Neuron (in vitro differentiated cells): Measurements from ENCODE around the gene PPP2R5B.

Experiments used
- H2AFZ ChIP-seq: one replicate; pipeline ENCODE4 v1.6.1; 2013; ENCODE audit warnings: low read depth, mild to moderate bottlenecking, inconsistent platforms, low read length, moderate library complexity
- H3K27me3 ChIP-seq: one replicate; pipeline ENCODE4 v1.6.1; 2013; ENCODE audit warnings: low read length; ENCODE audit not compliant: insufficient read depth
- H3K36me3 ChIP-seq: one replicate; pipeline ENCODE4 v1.6.1; 2013; ENCODE audit warnings: low read length; ENCODE audit not compliant: insufficient read depth
- H3K4me1 ChIP-seq: one replicate; pipeline ENCODE4 v1.6.1; 2013; ENCODE audit warnings: low read length; ENCODE audit not compliant: insufficient read depth
- H3K4me3 ChIP-seq: 2 replicates; pipeline ENCODE4 v1.5.1; 2013; ENCODE audit warnings: mild to moderate bottlenecking, low read length, moderate library complexity
- H3K9me3 ChIP-seq: one replicate; pipeline ENCODE4 v1.6.1; 2013; ENCODE audit warnings: low read length

The PPP2R5B gene

DNA sequence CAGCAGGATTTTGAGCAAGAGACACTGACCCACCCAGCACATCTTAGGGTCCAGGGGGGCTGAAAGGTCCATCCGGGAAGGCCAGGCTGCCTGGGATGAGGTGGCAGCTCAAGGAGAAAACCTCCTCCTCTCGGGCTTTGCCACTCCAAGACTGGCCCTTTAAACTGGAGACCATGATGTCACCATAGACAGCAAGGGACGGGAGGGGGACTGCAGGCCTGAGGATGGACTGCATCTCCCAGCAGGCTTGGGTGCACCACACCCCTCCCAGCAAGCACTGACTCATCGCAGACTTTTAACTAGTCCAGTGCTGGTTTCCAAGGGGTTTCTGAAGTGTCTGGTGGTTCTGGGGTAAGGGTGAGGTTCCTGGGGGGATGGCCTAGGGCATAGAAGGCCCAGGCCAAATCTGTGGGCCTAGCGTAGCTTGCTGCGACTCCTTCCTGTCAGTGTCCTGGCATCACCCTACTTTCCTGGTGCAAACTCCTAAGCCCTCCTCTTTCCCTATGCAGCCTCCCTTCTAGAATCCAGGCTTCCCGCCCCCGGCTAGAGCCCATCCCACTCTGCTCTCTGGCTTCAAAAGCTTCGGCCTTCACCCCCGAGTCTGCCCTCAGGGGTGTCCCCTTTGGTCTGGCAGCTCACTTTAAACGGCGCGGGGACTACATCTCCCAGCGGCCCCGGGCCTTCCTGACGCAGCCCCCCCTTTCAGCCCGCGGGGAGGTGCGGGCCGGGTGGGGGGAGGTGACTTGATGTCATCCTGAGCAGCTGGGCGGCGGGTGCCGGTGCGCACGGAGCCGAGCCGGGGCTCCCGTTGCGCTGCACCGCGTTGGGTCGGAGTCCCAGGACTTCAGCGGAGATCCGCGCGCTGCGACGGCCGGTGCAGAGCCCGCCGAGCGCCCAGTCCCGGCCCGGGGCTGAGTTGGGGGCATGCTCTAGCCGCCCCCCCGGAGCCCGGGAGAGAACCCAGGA lies at the start of gene PPP2R5B:
Gene PPP2R5B (plus strand): TSS at position 746 of the 966 bp plus-strand sequence. CDS start 1,046 bp downstream, outside the sequence.
- H3K9me3 ChIP-seq: no peaks in the 10 kb centered on the region
- H2AFZ ChIP-seq: peak within 1 kb of the TSS; percentile 44
- no peaks in the 10 kb centered on the region for H3K36me3 ChIP-seq
- peak within 1 kb of the TSS; percentile 62 for H3K4me3 ChIP-seq
- peaks cover 14% of the 10 kb centered on the region for H3K4me1 ChIP-seq
- no peaks in the 10 kb centered on the region for H3K27me3 ChIP-seq

DNA sequence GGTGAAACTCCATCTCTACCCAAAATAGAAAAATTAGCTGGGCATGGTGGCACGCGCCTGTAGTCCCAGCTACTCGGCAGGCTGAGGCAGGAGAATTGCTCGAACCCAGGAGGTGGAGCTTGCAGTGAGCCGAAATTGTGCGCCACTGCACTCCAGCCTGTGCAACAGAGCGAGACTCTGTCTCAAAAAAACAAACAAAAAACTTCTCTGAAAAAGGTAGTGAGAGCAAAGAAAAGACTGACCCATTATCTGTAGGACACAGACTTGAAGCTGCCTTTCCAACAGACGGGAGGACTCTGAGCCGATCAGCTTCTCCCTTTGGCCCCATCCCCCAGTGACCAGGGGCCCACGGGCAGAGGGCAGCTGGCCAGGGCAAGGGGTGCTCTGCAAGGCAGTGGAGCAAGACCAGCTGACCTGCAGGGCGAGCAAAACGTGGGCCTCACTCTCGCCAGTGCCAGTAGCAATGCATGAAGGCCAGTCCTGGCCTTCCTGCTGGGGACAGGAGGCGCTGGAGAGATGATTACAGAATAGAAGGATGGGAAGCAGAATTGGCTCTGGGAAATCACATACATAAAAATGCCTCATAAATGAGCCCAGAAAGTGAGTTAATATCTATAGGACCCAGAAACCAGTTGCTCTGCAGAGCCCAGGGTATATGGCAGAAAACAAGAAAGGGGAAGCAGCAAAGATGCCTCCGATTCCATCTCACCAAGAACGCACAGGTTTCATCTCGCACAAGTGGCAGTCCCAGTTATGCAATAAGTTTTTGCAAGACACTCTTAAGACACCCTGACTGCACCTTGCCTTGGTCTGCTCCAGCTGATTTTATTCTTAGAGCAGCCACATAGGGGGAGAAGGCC lies 48.9 kb upstream of the PPP2R5B start:
- Histone ChIP-seq H3K4me3 (no peak overlapping the region), H3K9me3 (no peaks in the 10 kb centered on the region), H3K4me1 (peaks cover 60% of the 10 kb centered on the region), H3K27me3 (no peaks in the 10 kb centered on the region), H2AFZ (no peak overlapping the region), H3K36me3 (peaks cover 12% of the 10 kb centered on the region)

DNA sequence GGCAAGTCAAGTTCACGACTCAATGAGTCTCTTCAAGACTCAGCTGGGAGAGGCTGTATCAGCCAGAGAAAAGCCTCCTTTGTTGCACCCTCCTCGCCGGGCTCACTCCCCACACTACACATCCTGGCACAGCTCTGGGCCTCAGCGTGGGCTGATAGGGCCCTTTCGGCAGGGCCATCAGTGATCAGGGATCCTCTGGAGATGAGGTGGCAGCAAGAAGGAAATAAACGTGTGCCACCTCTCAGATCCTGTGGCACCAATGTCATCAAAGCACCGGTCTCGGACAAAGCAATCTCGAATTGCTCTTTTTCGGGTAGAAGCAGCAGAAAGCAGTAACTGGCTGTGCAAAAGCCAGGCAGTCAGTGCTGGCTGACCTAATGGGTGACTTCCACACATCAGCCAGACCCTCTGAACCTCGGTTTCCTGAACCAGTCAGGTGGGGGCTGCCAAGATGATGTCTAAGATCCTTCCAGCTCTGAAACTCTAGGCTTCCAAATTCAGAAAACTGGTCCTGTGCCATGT lies 48.2 kb upstream of the PPP2R5B start:
- Histone ChIP-seq H3K36me3 (peaks cover 12% of the 10 kb centered on the region), H3K4me3 (no peak overlapping the region), H3K27me3 (no peaks in the 10 kb centered on the region), H3K4me1 (peaks cover 53% of the 10 kb centered on the region), H3K9me3 (no peaks in the 10 kb centered on the region), H2AFZ (no peak overlapping the region)

DNA sequence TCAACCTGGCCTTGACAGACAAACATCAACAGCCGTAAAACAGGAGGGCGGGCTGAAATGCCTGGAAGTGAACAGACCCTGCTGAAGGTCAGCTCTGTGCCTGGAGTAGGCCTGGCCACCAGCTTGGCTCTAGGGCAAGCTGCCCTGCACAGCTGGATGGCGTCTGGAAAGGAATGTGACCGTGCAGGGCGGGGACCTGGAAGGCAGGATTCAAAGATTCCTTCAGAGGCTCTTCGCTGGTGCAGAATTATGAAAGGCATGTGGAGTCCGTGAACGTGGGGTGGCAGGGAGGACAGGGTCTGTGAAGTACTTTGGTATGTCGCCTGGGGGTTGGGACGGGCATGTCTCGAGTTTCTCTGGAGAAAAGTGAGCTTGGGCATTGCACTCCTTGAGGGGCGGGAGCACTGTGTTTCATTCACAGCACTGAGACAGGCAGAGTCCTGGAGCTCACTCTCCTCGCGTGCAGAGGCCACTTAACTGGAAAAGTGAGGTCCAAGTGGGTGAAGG lies 47.6 kb upstream of the PPP2R5B start:
- H3K9me3 ChIP-seq: no peaks in the 10 kb centered on the region
- peak overlapping the region; percentile 77 for H3K4me3 ChIP-seq
- peaks cover 47% of the 10 kb centered on the region for H3K4me1 ChIP-seq
- H3K36me3 ChIP-seq: peaks cover 12% of the 10 kb centered on the region
- no peaks in the 10 kb centered on the region for H3K27me3 ChIP-seq
- no peak overlapping the region for H2AFZ ChIP-seq

DNA sequence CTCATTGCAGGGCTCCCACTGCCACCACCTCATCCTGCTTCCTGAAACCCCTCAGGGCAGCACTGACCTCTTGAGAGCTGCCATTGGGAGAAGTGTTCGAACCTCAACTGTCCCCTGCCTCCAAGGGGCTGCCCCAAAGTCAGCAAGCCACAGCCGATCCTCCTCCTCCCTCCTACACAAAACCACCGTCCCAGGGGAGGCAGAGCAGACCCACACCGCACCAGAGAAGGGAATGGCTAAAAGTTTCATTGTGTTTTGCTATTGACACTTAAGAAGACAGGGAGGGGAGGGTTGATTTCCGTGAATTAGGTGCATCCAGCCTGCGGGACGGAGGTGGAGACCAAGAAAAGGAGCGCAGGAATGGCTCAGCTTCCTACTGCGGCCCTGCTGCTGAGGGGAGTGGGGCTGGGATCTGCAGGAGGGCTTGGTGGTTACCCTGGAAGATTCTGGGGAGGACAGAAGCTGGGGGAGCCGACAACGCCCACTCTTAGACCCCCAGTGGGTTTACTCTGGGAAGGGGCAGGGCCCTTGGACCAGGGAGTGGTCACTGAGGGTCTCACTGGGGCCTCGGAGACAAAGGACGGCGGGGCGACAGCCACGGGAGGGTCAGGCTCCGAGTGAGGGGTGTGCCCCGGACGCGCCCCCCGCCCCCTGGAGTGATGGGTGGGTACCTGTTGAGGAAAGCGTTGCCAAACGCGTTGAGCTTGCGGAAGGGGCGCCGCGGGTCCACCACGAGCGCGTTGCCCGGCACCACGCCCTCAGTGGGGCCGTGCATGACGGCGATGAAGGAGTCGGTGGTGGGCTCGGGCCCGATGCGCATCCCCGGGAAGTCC lies 46.9 kb upstream of the PPP2R5B start:
- H3K36me3 ChIP-seq: peaks cover 10% of the 10 kb centered on the region
- H3K4me3 ChIP-seq: peak overlapping the region; percentile 77
- peaks cover 47% of the 10 kb centered on the region for H3K4me1 ChIP-seq
- no peaks in the 10 kb centered on the region for H3K9me3 ChIP-seq
- peak overlapping the region; percentile 47 for H2AFZ ChIP-seq
- peaks cover 3% of the 10 kb centered on the region for H3K27me3 ChIP-seq

DNA sequence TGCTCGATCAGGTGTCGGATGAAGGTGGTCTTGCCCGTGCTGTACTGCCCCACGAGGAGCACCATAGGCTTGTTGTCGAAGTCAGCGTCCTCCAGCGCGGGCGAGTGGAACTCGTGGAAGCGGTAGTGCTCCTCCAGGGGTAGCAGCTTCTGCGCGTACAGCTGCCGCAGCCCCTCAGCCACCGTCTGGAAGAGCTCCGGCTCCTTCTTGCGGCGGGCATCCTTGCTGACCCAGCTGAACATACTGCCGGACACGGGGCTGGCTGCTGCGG lies 46.3 kb upstream of the PPP2R5B start:
- H2AFZ ChIP-seq: peak overlapping the region; percentile 47
- H3K36me3 ChIP-seq: peaks cover 6% of the 10 kb centered on the region
- H3K9me3 ChIP-seq: no peaks in the 10 kb centered on the region
- peaks cover 3% of the 10 kb centered on the region for H3K27me3 ChIP-seq
- H3K4me3 ChIP-seq: peak overlapping the region; percentile 77
- peaks cover 47% of the 10 kb centered on the region for H3K4me1 ChIP-seq

DNA sequence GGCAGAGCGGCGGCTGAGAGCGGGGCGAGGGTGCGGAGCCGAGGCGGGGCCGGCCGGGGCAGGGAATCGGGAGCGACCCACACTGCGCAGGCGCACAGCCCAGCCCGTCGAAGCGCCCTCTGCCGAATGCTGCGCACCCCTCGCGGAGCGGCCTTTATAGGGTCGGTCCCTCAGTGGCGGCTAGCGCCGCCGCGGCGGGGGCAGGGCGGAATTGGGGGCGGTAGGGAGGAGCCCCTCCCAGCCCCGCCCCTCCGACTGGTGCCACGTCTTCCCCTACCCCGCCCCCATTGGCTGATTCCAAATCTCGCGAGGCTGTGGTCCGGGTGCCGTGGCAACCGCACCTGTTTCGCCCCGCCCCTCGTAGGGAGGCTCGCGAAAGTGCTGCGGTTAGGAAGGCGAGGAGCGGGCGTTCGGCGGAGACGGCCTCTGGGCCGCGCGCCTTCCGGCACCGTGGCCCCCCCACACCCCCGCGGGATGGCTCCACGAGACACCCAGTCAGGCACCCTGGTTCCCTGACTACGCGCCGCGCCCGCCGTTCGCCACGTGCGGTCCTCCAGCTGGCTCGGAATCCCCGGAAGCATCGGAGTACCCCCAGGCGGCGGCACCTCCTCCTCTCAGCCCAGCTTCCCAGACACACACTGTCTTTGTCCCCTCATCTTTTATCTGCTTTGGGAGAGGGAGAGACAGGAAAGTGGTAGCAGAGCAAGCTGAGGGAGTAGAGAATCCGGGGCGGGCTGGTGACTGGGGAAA lies 45.8 kb upstream of the PPP2R5B start, which contains the start of gene EHD1:
Gene EHD1 (minus strand): TSS at position 128 of the 750 bp plus-strand sequence. CDS start 157 bp downstream, outside the sequence.
- peaks cover 3% of the 10 kb centered on the region for H3K36me3 ChIP-seq
- H3K27me3 ChIP-seq: peaks cover 3% of the 10 kb centered on the region
- H2AFZ ChIP-seq: peak within 1 kb of the TSS; percentile 47
- H3K4me3 ChIP-seq: peak within 1 kb of the TSS; percentile 94
- peaks cover 47% of the 10 kb centered on the region for H3K4me1 ChIP-seq
- H3K9me3 ChIP-seq: no peaks in the 10 kb centered on the region

DNA sequence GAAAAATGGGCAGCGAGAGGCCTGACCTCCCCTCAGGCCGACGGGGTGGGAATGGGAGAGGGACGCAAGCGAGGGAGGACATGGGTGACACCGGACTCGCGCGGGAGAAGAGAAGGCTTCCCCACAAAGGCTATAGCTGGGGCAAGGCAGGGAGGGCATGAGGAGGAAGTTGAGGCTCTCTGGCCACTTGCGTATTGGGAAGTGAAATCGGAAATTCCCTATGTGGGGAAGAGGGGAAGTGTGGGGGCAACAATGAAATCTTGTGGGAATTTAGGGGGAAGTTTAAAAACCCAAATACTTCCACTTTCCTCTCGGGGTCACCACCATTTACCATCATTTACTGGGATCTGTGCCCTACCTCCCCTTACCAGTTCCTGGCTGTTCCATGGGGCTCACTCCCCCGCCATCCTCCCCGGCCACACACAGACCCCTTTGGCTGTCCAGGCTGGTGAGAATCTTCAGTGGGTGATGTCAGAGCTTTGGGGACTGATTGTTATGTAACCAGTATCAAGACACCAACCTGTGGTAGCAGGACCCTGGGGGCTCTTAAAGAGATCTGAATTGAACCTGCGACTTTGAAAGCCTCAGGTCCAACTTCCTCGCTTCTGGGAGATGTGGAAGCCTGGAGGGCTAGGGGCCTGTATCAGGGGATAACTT lies 45.1 kb upstream of the PPP2R5B start:
- peaks cover 47% of the 10 kb centered on the region for H3K4me1 ChIP-seq
- H3K36me3 ChIP-seq: peaks cover under 1% of the 10 kb centered on the region
- H3K27me3 ChIP-seq: peaks cover 3% of the 10 kb centered on the region
- H3K9me3 ChIP-seq: no peaks in the 10 kb centered on the region
- H2AFZ ChIP-seq: peak overlapping the region; percentile 38
- H3K4me3 ChIP-seq: peak overlapping the region; percentile 94

DNA sequence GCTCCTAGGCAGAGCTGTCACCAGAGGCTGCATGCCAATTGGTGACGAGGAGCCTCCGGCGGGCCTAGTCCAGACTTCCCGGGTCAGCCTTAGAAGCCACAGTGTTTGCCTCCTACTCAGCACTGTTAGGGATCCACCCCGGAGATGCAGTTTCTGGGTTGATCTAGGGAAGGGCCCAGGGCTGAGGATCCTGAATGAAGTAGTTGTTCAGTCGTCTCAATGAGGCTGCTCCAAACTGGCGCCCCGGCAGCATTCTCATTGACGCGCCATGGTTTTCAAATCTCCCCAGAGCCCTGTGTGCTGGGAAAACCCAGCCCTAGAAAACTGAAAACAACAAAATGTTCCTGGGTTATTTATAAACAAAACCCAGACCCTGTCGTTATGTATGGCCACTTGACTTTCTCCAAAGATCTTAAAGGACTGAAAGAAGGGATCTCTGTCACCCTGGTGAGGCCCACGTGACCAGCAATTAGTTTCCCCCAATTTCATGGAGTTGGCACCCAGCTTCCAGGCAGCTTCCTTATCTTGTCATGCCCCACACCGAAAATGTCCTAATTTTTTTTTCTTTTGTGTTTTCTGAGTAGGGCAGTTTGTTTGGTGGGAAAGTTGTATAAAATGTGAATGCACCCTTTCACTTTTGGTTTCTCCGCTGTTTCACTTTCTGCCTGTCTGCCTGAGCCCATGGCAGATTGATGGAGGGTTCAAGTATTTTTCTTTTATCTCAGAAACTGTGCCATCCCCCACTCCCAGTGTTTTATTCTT lies 44.1 kb upstream of the PPP2R5B start:
- H3K4me3 ChIP-seq: no peak overlapping the region
- no peaks in the 10 kb centered on the region for H3K9me3 ChIP-seq
- peaks cover 48% of the 10 kb centered on the region for H3K4me1 ChIP-seq
- H2AFZ ChIP-seq: no peak overlapping the region
- H3K36me3 ChIP-seq: no peaks in the 10 kb centered on the region
- peaks cover 3% of the 10 kb centered on the region for H3K27me3 ChIP-seq

DNA sequence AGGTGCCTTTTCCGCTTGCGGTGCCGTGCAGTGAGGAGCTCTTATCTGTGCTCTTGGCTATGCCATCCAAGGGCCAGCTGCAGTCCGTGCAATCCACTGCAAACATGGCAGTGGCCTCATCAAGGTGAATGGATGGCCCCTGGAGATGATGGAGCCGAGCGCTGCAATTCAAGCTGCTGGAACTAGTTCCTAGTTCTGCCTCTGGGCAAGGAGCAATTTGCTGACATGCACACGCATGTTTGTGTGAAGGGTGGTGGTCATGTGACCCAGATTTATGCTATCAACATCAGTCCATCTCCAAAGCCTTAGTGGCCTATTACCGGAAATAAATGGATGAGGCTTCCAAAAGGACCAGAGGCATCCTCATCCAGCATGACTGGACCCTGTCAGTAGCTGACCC lies 43.0 kb upstream of the PPP2R5B start:
- Histone ChIP-seq H3K4me1 (peaks cover 42% of the 10 kb centered on the region), H3K36me3 (no peaks in the 10 kb centered on the region), H3K4me3 (no peak overlapping the region), H3K9me3 (no peaks in the 10 kb centered on the region), H2AFZ (no peak overlapping the region), H3K27me3 (peaks cover 3% of the 10 kb centered on the region)

DNA sequence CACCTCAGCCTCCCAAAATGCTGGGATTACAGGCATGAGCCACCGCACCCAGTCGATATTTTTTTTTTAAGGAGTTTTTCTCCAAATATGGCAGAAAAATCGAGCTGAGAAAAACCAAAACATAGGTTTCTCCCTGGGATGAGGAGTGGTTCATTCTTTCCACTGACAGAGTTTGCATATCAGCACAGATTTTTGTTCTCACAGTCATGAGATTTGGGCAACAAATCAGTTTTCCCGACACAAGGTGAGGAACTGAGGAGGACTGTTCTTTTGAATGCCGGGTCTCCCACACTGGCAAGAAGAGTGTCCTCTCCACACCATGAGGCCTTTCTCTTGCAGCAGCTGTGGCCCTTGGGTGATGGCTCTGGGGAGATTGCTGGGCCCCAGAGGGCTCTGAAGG lies 42.2 kb upstream of the PPP2R5B start:
- Histone ChIP-seq H3K9me3 (no peaks in the 10 kb centered on the region), H3K4me3 (no peak overlapping the region), H3K4me1 (peaks cover 34% of the 10 kb centered on the region), H3K27me3 (peaks cover 3% of the 10 kb centered on the region), H2AFZ (no peak overlapping the region), H3K36me3 (no peaks in the 10 kb centered on the region)
